Measurements from ENCODE around the gene DHX35.

The DHX35 gene

DNA sequence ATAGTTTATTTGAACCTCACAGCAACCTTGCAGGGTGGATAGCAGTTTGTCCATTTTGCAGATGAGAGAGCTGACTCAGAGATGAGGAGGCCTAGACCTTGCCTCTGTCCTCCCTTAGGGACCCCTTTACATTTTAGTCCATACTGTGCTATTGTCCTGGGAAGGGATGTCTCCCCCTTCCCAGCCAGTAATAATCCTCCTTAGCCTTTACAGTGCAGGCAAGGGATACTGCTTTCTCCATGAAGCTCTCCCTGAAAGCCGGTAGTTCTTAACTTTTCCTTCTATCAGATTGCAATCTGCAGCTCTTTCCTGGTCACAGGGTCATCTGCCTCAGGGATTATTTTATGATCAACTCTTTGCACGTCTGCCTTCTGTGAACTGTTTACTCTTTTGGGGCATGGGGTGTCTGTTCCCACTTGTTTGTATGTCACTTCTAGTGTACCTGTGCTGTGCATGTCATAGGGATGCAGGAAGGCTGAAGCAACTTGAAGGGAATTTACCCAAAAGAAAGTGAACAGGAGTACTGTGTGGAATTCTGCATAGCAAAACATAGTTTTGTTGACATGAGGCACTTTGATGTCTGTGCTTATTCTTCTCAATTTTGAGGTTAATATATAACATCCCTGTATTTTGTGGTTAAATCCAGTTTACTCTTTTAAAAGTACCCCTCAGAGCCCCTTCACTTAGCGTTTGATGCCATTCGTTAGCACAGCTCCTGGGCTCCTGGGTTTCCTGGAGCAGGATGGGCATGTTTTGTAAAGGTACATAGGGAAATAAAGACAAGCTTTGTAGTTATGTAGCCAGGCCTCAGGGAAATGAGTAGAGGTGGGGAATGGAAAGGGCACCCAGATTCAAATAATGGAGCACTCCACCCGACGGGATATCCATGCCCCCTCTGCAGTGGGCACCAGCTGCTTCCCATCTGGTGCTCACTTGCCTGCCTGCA is 38.1 kb downstream of the DHX35 start:
- no peak for DNase-seq
- in situ Hi-C loops (cut with HindIII; ENCODE audit: low pct_ligation_motif_present, low pct_unique_long_range_greater_than_20kb, low sequenced_read_pairs) = no loop called here

DNA sequence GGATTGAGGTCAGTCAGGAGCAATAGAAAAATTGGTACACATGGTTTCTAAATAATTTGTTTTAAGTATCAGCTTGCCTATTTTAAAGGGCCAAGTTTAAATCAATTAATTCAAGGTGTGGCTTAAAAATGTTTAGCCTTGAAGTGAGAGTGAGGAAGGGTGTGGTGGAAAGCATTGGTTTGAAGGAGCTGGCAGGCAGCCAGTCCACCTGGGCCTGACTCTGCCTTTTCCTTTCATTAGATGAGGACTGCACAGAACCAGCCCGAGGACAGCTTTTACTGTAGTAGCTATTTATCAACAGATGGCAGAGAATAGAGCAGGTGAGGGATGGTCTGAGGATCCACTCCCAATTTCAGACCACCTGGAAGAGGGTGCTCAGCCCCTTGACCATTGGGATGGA is 42.4 kb downstream of the DHX35 start:
- no peak for DNase-seq
- in situ Hi-C loops (cut with HindIII; ENCODE audit: low pct_ligation_motif_present, low pct_unique_long_range_greater_than_20kb, low sequenced_read_pairs) = no loop called here

GRCh38 chr20:39009348-39009747 is 47.2 kb downstream of the DHX35 start:
- no peak for DNase-seq
- in situ Hi-C loops (cut with HindIII; ENCODE audit: low pct_ligation_motif_present, low pct_unique_long_range_greater_than_20kb, low sequenced_read_pairs) = no loop called here

DNA sequence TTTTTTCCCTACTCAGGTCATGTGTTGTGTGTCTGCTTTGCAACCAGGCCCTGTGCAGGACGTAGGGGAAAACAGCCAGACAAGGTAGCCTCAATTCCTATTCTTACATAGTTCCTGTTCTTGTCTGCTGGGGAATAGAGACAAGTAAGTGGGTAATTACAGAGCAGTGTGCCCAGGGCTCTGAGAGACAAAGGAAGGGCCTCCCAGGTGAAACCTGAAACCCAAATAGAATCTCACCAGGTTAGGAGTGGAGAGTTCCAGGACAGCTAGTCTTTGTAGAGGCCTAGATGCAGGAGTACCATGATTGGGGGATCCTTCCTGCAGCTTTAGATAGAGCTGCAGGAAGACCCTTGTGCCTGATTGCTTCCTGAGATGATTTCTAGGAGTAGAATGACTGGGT is 48.4 kb downstream of the DHX35 start:
- DNase-seq = no peak
- in situ Hi-C loops (cut with HindIII; ENCODE audit: low pct_ligation_motif_present, low pct_unique_long_range_greater_than_20kb, low sequenced_read_pairs) = no loop called here

GRCh38 chr20:39013662-39014109 is 51.5 kb downstream of the DHX35 start:
- no peak for DNase-seq
- in situ Hi-C loops (cut with HindIII; ENCODE audit: low pct_ligation_motif_present, low pct_unique_long_range_greater_than_20kb, low sequenced_read_pairs) = no loop called here

GRCh38 chr20:39016041-39016440 is 53.9 kb downstream of the DHX35 start:
- in situ Hi-C loops (cut with HindIII; ENCODE audit: low pct_ligation_motif_present, low pct_unique_long_range_greater_than_20kb, low sequenced_read_pairs) = no loop called here

DNA sequence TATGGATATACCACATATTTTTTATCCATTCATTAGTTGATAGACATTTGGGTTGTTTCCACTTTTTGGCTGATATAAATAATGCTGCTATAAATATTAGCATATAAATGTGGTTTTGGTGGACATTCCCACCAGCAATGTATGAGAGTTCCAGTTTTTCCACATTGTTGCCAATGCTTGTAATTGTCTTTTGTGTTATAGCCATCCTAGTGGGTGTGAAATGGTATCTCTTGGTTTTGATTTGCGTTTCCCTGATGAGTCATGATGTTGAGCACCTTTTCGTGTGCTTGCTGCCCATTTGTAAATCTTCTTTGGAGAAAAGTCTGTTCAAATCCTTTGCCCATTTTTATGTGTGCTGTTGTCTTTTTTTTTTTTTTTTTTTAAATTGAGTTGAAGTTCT is 54.4 kb downstream of the DHX35 start:
- in situ Hi-C loops (cut with HindIII; ENCODE audit: low pct_ligation_motif_present, low pct_unique_long_range_greater_than_20kb, low sequenced_read_pairs) = no loop called here
- no peak for DNase-seq

More at GRCh38 chr20:39016041-39016440, 53.9 kb downstream of the DHX35 start:
- DNase-seq = no peak

DNA sequence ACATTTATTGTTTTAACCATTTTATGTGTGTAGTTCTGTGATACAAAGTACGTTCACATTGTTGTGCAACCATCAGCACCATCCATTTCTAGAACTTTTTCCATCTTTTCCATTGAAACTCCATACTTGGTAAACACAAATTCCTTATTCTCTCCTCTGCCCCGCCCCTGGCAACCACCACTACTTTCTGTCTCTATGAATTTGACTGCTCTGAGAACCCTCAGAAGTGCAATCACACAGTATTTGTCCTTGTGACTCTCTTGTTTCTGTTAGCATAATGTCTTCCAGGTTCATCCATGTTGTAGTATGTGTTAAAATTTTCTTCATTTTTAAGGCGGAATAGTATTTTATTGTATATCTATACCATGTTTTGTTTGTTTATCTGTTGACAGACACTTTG is 56.9 kb downstream of the DHX35 start:
- DNase-seq = no peak
- in situ Hi-C loops (cut with HindIII; ENCODE audit: low pct_ligation_motif_present, low pct_unique_long_range_greater_than_20kb, low sequenced_read_pairs) = no loop called here

DNA sequence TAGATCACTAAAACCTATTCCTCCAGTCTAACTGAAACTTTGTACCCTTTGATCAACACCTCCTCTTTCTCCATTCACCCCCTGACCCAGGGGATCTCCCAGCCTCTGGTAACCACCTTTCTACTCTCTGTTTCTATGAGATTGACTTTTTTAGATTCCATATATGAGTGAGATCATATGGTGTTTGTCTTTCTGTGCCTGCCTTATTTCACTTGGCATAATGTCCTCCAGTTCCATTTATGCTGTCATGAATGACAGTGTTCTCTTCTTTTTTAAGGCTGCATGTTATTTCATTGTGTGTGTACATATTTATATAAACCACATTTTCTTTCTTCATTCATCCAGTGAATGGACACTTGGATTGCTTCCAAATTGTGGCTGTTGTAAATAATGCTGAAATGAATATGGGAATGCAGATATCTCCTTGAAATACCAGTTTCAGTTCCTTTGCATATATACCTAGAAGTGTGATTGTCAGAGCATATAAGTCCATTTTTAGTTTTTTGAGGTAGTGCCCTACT is 57.7 kb downstream of the DHX35 start:
- no peak for DNase-seq
- in situ Hi-C loops (cut with HindIII; ENCODE audit: low pct_ligation_motif_present, low pct_unique_long_range_greater_than_20kb, low sequenced_read_pairs) = no loop called here

DNA sequence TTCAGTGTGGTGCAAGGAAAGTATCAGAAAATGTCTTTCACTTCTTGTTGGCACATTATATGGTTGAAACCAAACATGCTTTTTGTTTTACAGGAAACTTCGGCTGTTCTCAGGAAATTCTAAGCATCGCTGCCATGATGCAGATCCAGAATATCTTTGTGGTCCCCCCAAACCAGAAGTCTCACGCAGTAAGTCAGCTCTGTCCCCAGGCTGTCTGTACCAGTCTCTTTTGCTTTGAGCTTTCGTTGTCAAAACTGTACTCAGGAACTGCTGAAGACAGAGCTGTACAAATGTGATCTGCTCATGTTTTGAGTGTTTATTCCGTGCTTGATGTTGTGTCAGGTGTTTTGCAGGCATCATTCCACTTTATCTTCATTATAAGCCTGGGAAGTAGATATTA is 59.6 kb downstream of the DHX35 start:
- in situ Hi-C loops (cut with HindIII; ENCODE audit: low pct_ligation_motif_present, low pct_unique_long_range_greater_than_20kb, low sequenced_read_pairs) = no loop called here
- no peak for DNase-seq

- no peak for DNase-seq
Measured at GRCh38 chr20:39025883-39026282, 63.7 kb downstream of the DHX35 start.

DNA sequence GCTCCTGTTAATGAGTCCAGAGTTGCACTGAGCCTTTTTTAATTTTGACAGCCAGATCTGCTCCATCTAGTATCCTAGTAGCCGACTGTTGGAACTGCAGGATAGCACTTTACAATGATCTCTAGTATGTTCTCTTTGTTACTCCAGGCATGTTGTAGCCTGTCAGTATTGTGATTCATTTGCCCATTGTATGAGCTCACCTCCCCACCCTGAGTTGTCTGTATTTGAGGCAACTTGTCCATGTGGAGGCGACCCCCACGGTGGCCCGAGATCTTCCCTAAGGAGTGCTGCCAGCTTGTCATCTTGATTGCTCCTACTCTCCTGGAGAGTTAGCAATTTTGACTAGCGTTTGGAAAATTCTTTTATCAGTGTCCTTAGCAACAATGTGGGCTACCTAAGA is 67.2 kb downstream of the DHX35 start:
- in situ Hi-C loops (cut with HindIII; ENCODE audit: low pct_ligation_motif_present, low pct_unique_long_range_greater_than_20kb, low sequenced_read_pairs) = no loop called here
- DNase-seq = no peak

More at GRCh38 chr20:39025883-39026282, 63.7 kb downstream of the DHX35 start:
- in situ Hi-C loops (cut with HindIII; ENCODE audit: low pct_ligation_motif_present, low pct_unique_long_range_greater_than_20kb, low sequenced_read_pairs) = no loop called here

DNA sequence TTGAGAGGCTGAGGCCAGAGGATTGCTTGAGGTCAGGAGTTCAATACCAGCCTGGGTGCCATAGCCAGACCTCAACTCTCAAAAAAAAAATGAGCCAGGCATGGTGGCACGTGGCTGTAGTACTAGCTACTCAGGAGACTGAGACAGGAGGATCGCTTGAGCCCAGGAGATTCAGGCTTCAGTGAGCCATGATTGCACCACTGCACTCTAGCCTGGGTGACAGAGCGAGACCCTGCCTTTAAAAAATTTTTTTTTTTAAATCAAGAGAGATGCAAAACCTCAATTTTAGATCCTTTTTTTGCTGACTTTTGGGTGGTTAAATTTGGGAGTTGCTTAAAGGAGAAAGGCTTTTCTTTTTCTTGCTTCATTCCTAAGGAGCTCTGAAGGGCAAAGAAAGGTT is 70.9 kb downstream of the DHX35 start:
- in situ Hi-C loops (cut with HindIII; ENCODE audit: low pct_ligation_motif_present, low pct_unique_long_range_greater_than_20kb, low sequenced_read_pairs) = no loop called here
- DNase-seq = no peak

DNA sequence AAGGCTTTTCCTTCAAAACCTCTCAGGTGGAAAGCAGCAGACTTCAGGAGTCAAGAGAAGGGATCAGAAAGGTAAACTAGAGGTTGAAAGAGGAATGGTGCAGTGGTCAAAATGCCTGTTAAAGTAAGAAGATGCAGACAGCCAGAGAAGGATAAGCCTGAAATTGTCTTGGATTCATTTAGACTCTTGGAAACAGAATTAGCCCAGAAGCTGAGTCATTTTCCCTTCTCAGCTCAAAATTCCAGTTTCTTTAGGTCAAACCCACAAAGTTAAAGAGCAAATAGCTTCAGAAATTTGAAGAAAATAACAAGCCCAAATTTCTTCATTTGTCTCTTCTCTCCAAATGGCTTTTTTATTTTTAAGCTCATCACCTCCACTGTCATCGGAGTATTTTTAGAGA is 73.9 kb downstream of the DHX35 start:
- no peak for DNase-seq
- in situ Hi-C loops (cut with HindIII; ENCODE audit: low pct_ligation_motif_present, low pct_unique_long_range_greater_than_20kb, low sequenced_read_pairs) = no loop called here

DNA sequence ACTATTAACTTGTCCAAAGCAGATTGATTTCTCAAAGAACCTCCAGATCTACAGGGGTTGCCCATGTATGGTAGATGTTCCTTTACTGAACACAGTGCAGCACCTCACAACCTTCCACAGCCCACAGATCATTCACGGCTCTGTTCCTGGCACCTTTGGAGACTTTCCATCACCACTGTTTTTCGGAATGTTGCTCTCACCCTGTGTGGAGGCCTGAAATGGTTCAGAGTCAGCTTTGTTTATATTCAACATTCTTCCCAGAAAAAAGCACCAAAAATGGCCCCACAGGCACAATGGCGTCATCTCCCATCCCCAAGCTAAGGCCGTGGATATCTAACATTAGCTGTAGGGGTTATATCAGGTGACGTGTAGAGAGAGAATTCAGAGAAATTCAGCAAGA is 74.7 kb downstream of the DHX35 start:
- in situ Hi-C loops (cut with HindIII; ENCODE audit: low pct_ligation_motif_present, low pct_unique_long_range_greater_than_20kb, low sequenced_read_pairs) = no loop called here
- no peak for DNase-seq

DNA sequence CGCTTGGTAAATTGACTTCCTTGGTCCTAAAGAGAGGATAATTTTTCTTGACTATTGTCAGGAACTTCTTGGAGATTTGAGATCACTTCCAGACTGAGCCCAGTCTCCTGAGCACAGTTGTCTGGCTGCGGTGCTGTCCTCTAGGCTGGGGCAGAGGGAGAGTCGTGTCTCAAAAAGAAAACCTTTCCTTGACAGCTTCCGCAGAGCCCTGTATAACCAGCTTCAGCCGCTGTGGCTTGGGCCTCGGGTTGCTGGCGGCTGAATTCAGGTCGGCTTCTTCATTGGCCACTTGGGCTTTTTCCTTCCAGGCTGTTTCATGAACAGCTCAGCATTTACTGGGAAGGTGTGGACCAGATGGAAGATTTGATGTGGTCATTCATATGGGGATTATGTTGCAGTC is 75.9 kb downstream of the DHX35 start:
- in situ Hi-C loops (cut with HindIII; ENCODE audit: low pct_ligation_motif_present, low pct_unique_long_range_greater_than_20kb, low sequenced_read_pairs) = no loop called here
- no peak for DNase-seq

GRCh38 chr20:39038495-39038894 is 76.4 kb downstream of the DHX35 start:
- in situ Hi-C loops (cut with HindIII; ENCODE audit: low pct_ligation_motif_present, low pct_unique_long_range_greater_than_20kb, low sequenced_read_pairs) = no loop called here

GRCh38 chr20:39039261-39039660 is 77.1 kb downstream of the DHX35 start:
- DNase-seq = no peak
- in situ Hi-C loops (cut with HindIII; ENCODE audit: low pct_ligation_motif_present, low pct_unique_long_range_greater_than_20kb, low sequenced_read_pairs) = no loop called here

More at GRCh38 chr20:39038495-39038894, 76.4 kb downstream of the DHX35 start:
- no peak for DNase-seq

DNA sequence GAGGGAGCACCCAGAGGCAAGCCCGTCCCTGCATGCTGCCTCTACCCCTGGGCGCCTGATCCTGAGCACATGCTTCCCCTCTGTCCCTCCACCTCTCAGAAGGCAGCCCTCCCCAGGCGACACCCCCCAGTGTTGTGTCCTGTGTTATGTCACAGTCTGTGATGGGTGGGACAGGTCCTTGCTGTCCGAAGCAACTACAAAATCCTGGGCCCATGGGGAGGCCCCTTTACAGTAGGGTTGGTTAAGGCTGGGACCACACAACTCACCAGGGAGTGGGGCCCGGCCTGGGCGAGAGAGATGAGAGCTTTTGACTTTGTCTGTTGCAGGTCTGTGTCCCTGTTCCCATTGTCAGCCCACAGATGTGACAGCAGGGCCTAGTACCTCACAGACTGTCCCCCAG is 78.0 kb downstream of the DHX35 start:
- in situ Hi-C loops (cut with HindIII; ENCODE audit: low pct_ligation_motif_present, low pct_unique_long_range_greater_than_20kb, low sequenced_read_pairs) = no loop called here
- DNase-seq = no peak

- in situ Hi-C loops (cut with HindIII; ENCODE audit: low pct_ligation_motif_present, low pct_unique_long_range_greater_than_20kb, low sequenced_read_pairs) = no loop called here
- DNase-seq = no peak
Measured at GRCh38 chr20:39041067-39041466, 78.9 kb downstream of the DHX35 start.
